Neural progenitor cell (in vitro differentiated cells): ENCODE measurements around the gene ALDH2. TPM values are rescaled to one million over a fixed set of nuclear protein-coding genes. Genes with fewer than 3 reads are reported as not detected.
A peak's percentile ranks its signal among the peaks of the same experiment; 100 is the strongest.

ENCODE experiments used
- DNase-seq: peaks from one replicate; pipeline ENCODE4 v3.0.0-alpha.2; 2016; ENCODE audit warnings: low spot score
- H2AFZ ChIP-seq: fragments of 200-600 bp; sonication (generic); replicated peaks from 2 replicates; pipeline ENCODE4 v1.6.1; 2016; ENCODE audit warnings: antibody characterized with exemption
- H3F3A ChIP-seq: fragments of 200-600 bp; sonication (generic); 2 replicates; pipeline ENCODE4 v1.6.1; 2016; ENCODE audit warnings: antibody characterized with exemption, low read depth
- H3K27ac ChIP-seq: fragments of 200-600 bp; sonication (generic); 2 replicates; pipeline ENCODE4 v1.5.1; 2016; ENCODE audit warnings: mild to moderate bottlenecking
- H3K27me3 ChIP-seq: fragments of 200-600 bp; sonication (generic); 2 replicates; pipeline ENCODE4 v1.6.1; 2016; ENCODE audit warnings: mild to moderate bottlenecking, moderate library complexity
- H3K36me3 ChIP-seq: fragments of 200-600 bp; sonication (generic); 2 replicates; pipeline ENCODE4 v1.5.1; 2016
- H3K4me1 ChIP-seq: fragments of 200-600 bp; sonication (generic); 2 replicates; pipeline ENCODE4 v1.6.1; 2016; ENCODE audit warnings: mixed run types
- H3K4me2 ChIP-seq: fragments of 200-600 bp; sonication (generic); 2 replicates; pipeline ENCODE4 v1.6.1; 2016
- H3K4me3 ChIP-seq: fragments of 200-600 bp; sonication (generic); 2 replicates; pipeline ENCODE4 v1.5.1; 2016
- H3K79me2 ChIP-seq: fragments of 200-600 bp; sonication (generic); 2 replicates; pipeline ENCODE4 v1.6.1; 2016; ENCODE audit warnings: low read depth
- H3K9ac ChIP-seq: fragments of 200-600 bp; sonication (generic); 2 replicates; pipeline ENCODE4 v1.6.1; 2016
- H3K9me3 ChIP-seq: fragments of 200-600 bp; sonication (generic); 2 replicates; pipeline ENCODE4 v1.5.1; 2016; ENCODE audit warnings: low read depth
- H4K20me1 ChIP-seq: fragments of 200-600 bp; sonication (generic); 2 replicates; pipeline ENCODE4 v1.6.1; 2016; ENCODE audit warnings: low read depth
- H3K27ac Mint-ChIP-seq: 3 replicates; pipeline ENCODE4 v1.8.0; 2021; ENCODE audit warnings: mixed read lengths
- H3K27me3 Mint-ChIP-seq: 2 replicates; pipeline ENCODE4 v1.8.0; 2022; ENCODE audit warnings: low read depth, mild to moderate bottlenecking, inconsistent platforms, moderate library complexity, mixed read lengths; ENCODE audit not compliant: insufficient read depth
- H3K36me3 Mint-ChIP-seq: 3 replicates; pipeline ENCODE4 v1.8.0; 2021; ENCODE audit warnings: mixed read lengths
- H3K4me1 Mint-ChIP-seq: 3 replicates; pipeline ENCODE4 v1.8.0; 2021; ENCODE audit warnings: mixed read lengths
- H3K4me3 Mint-ChIP-seq: 3 replicates; pipeline ENCODE4 v1.8.0; 2021; ENCODE audit warnings: mild to moderate bottlenecking, moderate library complexity, mixed read lengths
- H3K9me3 Mint-ChIP-seq: 3 replicates; pipeline ENCODE4 v1.8.0; 2020; ENCODE audit warnings: mixed read lengths
- EZH2 ChIP-seq: fragments of 200-600 bp; sonication (generic); IDR thresholded peaks from 2 replicates; pipeline ENCODE4 v1.6.1; 2017; ENCODE audit warnings: antibody characterized with exemption, mild to moderate bottlenecking, moderate library complexity
- EZH2phosphoT487 ChIP-seq: fragments of 200-600 bp; sonication (generic); IDR thresholded peaks from 2 replicates; pipeline ENCODE4 v1.6.1; 2017; ENCODE audit warnings: antibody characterized with exemption
- microRNA-seq: library from miRNA; unstranded; fragments of <30 nt; microRNA quantifications from one replicate; pipeline ENCODE4, GENCODE V29; 2016
- small RNA-seq: library from RNA; depleted of rRNA; stranded (forward); fragments of <200 nt; gene quantifications from one replicate; pipeline ENCODE3, GENCODE V24; 2015
- total RNA-seq: library from RNA; depleted of rRNA; stranded (reverse); fragments of >200 nt; gene quantifications from 2 replicates; pipeline ENCODE4 v1.2.3, GENCODE V29; 2015; ENCODE audit warnings: low replicate concordance
- TF ChIP-seq, protein P1 (sequence below): fragments of 200-600 bp; sonication (generic); IDR thresholded peaks from 2 replicates; pipeline ENCODE4 v1.5.1; 2017; ENCODE audit warnings: antibody characterized with exemption, mild to moderate bottlenecking

Gene ALDH2
- total RNA-seq, 1 donor from 2014 or later = 60.0 TPM

DNA sequence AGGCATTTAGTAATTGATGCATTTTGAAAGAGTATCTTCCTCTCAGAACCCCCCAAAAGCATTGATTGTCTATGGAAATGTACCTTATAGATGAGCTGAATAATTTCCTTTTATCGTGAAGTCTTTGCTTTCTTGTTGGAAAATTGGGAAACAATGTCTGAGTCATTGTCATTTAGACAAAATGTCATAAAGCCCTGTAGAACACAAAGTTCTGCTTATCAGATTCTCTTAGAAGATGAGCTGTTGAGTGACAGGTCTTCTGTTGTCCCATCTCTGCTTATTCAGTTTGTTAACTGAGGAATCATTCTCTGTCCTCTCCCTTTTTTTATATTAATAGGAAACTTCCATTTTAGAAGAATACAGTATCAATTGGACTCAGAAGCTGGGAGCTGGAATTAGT, 98.2 kb downstream of the ALDH2 start:
- no peaks in the 10 kb centered on the region for H3K9me3 Mint-ChIP-seq
- peaks cover 25% of the 10 kb centered on the region for H3K36me3 Mint-ChIP-seq
- Histone ChIP-seq H2AFZ (no peak overlapping the region), H3K4me3 (no peak overlapping the region), H3K4me1 (peaks cover 33% of the 10 kb centered on the region), H3K9me3 (no peaks in the 10 kb centered on the region), H4K20me1 (peaks cover 45% of the 10 kb centered on the region), H3F3A (peaks cover 42% of the 10 kb centered on the region), H3K36me3 (peaks cover 8% of the 10 kb centered on the region), H3K79me2 (peaks cover 71% of the 10 kb centered on the region), H3K27ac (peak overlapping the region; percentile 10), H3K9ac (no peak overlapping the region), H3K27me3 (no peaks in the 10 kb centered on the region), H3K4me2 (no peak overlapping the region)
- TF ChIP-seq EZH2 (no peak), EZH2phosphoT487 (no peak)
- TF ChIP-seq, protein P1, sequence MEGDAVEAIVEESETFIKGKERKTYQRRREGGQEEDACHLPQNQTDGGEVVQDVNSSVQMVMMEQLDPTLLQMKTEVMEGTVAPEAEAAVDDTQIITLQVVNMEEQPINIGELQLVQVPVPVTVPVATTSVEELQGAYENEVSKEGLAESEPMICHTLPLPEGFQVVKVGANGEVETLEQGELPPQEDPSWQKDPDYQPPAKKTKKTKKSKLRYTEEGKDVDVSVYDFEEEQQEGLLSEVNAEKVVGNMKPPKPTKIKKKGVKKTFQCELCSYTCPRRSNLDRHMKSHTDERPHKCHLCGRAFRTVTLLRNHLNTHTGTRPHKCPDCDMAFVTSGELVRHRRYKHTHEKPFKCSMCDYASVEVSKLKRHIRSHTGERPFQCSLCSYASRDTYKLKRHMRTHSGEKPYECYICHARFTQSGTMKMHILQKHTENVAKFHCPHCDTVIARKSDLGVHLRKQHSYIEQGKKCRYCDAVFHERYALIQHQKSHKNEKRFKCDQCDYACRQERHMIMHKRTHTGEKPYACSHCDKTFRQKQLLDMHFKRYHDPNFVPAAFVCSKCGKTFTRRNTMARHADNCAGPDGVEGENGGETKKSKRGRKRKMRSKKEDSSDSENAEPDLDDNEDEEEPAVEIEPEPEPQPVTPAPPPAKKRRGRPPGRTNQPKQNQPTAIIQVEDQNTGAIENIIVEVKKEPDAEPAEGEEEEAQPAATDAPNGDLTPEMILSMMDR = no peak
- DNase-seq = no peak
- H3K4me1 Mint-ChIP-seq = no peaks in the 10 kb centered on the region
- no peak overlapping the region for H3K4me3 Mint-ChIP-seq
- no peaks in the 10 kb centered on the region for H3K27me3 Mint-ChIP-seq
- H3K27ac Mint-ChIP-seq = no peak overlapping the region

Small RNA genes within 50 kb of the gene (microRNA-seq; reads per million reads assigned to microRNA genes)
- gene MIR6761 = not detected

Small RNA genes within 50 kb of the gene (small RNA-seq; reads per million reads assigned to genes)
- gene MIR6761 = 0.14 reads per million

Other genes with a start within 250 kb of the ALDH2 start
- 24.0 and 34.2 TPM in 2 replicates for gene ATXN2, start 167.6 kb upstream of the ALDH2 start, total RNA-seq
- 21.3 and 26.5 TPM in 2 replicates for gene BRAP, start 81.0 kb upstream of the ALDH2 start, total RNA-seq
- gene ACAD10, start 80.9 kb upstream of the ALDH2 start, total RNA-seq = 13.8 and 49.8 TPM in 2 replicates
- 70.8 and 89.8 TPM in 2 replicates for gene MAPKAPK5, start 75.3 kb downstream of the ALDH2 start, total RNA-seq
- 24.5 and 28.4 TPM in 2 replicates for gene TMEM116, start 246.2 kb downstream of the ALDH2 start, total RNA-seq
- gene ERP29, start 246.5 kb downstream of the ALDH2 start, total RNA-seq = 95.0 and 118 TPM in 2 replicates